GM19035 (cell line): ENCODE data around the gene EFNA5.

ENCODE experiments used
- ATAC-seq: cut with Tn5 transposase; IDR thresholded peaks from one replicate; pipeline ENCODE4 v1.9.1; 2021; ENCODE audit not compliant: unreplicated experiment

The EFNA5 gene

DNA sequence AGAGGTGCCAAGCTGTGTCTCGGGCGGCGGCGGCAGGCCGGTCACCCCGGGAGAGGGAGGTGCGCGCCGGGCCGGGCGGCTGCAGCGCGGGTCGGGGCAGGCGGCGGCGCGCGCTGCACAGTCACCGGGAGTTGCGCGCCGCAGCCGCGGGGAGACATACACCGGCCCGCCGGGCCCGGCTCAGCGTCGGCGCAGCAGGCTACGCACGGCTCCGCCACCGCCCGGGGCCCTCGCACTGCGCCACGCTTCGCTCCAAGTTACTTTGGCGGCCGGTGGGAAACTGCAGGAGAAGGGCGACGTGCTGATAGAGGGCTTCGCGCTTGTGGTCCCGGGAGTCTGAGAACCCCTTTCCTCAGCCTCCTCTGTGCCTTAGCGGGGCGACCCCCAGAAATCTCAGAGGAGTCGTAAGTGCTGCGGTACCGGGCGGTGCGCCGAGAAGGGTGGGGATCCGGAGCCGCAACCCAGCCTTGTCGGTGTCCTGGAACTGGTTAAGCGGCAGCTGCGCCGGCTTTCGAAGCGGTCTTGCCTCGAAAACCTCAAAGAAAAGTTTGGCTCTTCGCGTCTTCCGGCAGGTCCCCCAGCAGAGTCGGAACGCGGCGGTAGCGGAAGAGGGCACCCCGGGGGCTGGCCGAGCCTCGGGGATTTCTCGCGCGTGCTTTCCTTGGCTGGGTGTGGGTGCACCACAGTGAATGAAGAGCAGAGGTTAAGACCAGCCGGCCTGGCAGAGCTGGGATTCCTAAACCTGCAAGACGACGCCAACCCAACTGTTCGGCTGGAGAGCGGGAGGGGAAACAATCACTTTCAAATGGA lies at the start of gene EFNA5:
Gene EFNA5 (minus strand): TSS at position 6 of the 810 bp plus-strand sequence.
- peak; percentile 32 for ATAC-seq

DNA sequence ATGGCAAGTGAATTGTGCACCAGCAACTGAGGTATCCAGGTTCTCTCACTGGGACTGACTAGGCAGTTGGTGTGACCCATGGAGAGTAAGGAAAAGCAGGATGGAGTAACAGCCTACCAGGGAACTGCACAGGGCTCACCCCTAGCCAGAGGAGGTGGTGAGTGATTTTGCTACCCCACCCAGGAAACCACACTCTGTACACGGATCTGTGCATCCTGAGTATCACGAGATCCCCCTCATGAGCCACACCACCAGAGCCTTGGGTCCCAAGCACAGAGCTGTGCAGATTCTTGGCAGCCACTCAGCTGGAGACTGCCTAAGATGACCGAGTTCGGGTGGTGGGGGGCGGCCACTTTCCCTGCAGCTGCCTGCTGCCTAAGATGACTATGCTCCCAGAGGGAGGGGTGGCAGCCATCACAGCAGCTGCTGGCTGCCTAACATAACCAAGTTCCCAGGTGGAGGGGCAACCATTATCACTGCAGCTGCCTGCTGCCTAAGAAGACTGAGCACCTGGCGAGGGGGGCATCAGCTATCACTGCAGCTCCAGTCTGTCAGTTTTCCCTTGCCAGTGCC lies 48.4 kb upstream of the EFNA5 start:
- no peak for ATAC-seq

DNA sequence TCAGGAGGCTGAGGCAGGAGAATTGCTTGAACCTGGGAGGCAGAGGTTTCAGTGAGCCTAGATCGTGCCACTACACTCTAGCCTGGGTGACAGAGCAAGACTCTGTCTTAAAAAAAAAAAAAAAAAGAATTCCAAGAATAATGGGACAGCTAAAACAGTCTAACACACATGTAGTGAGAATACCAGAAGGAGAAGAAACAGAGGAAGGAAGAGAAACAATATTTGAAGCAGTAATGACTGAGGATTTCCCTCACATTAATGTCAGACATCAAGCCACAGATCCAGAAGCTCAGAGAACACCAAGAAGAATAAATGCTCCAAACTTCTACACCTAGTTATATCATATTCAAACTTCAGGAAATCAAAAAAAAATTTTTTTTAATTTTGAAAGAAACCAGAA lies 47.1 kb upstream of the EFNA5 start:
- no peak for ATAC-seq

DNA sequence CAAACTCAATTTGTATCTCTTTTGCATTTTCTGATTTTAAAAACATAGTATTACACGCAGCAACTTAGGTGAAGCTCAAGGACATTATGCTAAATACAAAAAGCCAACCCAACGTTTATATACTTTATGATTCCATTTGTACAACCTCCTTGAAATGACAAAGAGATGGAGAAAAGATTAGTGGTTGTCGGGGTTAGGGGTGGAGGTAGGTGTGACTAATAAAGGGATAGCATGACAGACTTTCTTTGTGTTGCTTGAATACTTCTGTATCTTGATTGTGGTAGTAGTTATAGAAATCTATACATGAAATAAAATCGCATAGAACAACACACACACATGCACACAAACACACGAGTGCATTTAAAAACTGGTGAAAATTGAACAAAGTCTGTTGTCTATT lies 42.5 kb upstream of the EFNA5 start:
- no peak for ATAC-seq

DNA sequence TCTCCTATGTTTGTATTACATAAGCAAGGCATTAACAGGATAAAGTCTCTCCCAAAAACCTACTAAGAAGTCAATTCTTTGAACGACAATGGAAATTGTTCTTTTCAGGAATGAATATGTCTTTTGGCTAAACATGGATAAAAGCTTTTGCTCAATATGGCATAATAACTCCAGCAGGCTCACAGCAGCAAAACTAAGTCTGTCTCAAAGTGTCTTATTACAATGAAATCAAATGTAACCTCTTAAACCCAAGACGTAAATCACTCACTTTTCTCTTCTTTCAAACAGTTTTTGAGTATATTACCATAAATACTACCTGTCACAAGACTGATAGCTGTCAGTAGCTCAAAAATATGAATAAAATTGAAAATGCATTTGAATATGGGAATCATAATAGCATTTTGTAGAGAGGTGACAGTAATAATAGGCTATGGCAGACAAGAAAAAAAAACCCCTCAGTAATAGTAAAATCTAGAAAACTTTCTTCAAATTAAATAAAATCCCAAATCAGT lies 41.7 kb upstream of the EFNA5 start:
- no peak for ATAC-seq

DNA sequence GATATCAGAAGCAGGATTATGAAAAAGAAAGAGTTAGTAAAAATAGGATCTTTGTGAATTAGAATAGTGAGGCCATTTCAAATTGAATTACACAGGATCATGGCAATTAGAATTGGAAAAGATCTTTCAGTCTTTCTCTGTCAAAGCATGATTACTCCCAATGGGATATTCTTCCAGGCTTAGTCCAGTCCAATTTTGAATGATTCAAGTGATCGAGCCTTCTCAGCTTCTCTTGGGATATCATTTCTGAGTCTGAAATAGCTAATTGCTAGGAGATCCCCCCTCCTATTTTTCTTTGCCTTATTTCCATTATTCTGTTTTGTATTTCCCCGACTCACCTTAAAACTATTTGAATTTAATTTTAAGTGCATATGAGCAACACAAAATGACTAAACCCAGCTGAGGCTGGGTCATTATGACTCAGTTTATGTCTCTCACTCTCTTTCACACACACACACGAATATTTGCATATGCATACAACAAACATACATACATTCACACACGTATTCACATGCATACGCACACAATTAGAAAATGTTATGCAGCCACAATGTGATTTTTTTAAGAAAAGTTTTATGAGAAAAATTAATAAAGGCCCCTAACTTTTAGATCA lies 34.8 kb upstream of the EFNA5 start:
- ATAC-seq: no peak

DNA sequence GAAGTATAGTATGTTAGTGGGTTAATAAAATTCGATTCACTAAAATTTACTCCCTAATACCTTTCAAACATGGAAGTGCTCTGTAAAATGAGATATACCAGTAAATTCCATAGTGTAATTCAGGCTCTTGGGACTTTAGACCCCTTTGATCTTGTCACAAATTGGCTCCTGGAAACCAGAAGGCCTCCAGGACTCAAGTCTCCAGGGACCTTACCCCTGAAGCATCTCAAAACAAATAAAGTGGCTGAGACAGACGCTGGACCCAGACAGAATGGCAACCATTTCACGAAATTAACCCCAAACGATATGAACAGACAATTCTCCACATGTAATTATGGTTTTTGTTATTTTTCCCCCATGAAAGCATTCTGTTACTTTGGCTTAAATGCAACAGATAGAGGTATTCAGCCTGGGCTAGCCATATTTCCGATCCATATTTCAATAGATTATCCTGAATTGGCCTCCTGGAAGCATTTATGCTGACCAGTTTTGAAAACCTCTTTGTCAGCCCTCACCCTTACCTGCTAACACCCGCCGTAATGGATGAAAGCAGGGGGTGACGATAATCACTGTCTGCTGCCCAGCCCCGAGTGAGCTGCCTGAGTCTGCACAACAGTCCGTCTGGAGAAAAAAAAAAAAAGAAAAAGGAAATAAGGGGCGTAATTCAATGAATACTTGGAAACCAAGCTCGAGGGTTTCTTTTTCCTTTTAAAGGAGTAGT lies 34.1 kb upstream of the EFNA5 start:
- ATAC-seq: no peak

DNA sequence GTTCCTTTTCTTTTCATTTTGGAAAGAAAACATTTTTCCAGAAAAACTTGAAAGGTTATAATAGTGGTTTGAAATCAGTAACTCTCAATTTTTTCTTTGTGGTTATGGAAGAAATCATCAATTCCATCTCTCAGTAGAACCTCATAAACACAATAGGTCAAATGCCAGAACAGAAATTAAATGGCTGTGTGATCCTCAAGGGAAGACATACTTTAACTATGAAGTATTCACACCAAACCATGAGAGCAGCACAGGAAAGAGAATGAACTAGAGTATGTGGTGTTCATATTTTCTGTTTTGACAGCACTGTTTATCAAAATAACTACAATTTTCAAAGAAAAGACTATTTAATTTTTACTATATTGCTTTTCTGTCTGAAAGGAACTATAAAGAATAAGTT lies 29.7 kb upstream of the EFNA5 start:
- ATAC-seq: no peak

DNA sequence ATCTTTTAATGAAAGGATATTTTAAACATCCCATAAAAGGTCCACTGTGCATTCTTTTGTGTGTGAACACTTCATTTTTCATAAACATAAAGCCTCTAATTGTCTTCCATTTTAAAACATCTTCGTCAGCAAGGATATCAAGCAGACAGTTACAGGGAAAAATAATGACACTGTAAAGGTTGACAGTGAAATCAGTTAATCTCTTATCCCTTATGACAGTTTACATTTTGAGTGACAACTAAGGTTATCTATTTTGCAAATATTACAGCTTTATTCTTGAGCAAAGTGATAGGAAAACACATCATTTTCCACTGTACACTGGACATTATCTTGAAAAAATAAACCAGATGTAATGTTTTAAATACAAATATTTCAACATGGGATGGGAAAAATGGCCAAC lies 28.7 kb upstream of the EFNA5 start:
- no peak for ATAC-seq

DNA sequence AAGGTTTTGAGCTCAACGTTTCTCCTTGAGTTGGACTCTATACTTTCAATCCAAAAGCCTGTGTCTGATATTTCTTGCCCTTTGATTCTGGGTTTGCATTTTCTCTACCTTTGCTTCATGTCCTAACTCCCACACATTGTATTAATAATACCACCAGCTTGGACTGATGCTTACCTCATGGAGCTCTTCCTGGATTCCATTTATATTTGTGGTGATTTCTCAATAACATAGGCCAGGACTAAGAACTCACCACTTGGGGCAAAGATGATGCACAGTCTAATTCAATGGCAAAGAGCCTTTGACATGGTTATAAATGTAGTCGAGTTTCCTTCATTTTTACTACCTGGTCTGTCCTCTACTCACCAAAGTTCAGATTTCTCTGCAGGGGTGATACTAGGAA lies 27.5 kb upstream of the EFNA5 start:
- no peak for ATAC-seq

DNA sequence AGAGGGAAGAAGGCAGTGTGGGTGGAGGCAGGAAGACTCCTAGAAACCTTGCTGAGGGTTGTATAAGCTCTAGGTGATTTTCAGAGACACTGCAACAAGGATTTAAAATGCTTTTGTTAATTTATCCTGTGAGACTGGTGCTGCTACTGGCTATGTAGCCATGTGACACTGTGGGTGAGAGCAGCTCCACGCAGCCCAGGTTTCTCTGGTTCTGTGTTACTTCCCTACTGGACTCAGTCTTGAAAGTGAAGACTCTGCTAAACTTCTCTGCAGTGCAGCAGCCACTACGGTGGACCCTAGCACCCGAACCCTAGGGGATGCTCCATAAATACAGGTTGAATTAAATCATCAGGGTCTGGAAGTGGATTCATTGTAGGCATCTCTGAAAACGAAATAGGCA lies 25.8 kb upstream of the EFNA5 start:
- ATAC-seq: no peak

DNA sequence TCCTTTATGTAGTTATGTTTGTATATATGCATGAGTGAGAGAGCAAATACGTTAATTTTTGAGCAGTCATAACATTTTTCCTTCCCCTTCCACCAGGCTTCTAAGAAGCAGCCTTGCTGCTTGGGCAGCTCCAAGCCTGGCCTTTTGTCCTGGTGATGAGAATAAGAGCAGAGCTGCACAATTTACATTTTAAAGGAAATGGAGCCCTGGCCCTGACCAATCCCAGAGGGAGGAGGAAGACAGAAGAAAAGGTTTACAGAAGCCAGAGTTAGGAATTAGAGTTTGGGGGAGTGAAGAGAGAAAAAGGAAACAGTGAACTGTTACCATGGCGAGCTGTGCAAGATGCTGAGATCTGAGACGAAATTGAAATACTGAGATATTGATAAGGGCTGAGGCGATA lies 25.3 kb upstream of the EFNA5 start:
- no peak for ATAC-seq

DNA sequence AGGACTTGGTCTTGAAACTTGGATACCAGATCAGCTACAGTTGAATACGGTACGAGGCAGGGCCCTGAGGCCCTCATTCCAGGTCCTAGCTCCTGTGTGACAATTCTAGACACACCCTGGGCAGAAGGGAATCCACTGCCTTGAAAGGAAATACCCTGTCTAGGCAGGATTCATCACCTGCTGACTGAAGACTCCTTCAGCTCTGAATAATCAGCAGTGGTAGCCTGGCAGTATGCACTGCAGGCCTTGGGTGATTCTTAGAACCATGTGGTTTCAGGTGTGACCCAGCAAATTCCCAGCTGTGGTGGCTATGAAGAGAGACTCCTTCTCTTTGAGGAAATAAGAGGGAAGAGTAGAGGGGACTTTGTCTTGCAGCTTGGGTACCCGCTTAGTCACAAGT lies 17.2 kb upstream of the EFNA5 start:
- no peak for ATAC-seq

DNA sequence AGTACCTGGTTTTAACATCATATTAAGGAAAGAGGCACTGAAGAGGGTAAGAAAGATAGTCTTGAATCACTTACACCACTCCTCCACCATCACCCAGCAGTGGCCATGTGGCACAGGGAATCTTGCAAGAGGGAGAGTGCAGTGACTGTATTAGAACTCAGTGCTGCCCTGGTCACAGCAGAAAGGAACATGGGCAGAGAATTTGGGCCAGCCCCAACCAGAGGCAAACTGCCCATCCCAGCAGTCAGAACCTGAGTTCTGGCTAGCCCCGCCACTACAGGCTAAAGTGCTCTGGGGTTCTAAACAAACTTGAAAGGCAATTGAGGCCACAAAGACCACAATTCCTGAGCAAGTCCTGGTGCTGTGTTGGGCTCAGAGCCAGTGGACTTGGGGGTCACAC lies 16.7 kb upstream of the EFNA5 start:
- no peak for ATAC-seq

DNA sequence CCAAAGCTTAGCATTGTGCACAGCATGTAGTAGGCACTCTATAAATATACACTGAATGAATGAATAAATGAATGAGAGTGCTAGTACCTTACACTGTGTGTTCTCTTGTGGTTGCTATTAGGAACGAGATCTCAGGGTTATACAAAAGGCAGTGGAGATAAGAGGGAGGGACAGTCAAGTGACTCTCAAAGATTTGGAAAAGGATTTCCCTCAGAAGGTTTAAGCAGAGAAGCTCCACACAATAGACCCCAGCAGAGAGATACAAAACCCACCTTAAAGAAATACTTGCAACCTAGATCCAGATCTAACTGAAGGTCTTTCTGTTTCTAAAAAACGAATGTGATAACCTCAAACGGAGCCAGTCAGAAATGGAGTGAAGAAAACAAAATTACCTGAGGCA lies 11.8 kb upstream of the EFNA5 start:
- no peak for ATAC-seq

DNA sequence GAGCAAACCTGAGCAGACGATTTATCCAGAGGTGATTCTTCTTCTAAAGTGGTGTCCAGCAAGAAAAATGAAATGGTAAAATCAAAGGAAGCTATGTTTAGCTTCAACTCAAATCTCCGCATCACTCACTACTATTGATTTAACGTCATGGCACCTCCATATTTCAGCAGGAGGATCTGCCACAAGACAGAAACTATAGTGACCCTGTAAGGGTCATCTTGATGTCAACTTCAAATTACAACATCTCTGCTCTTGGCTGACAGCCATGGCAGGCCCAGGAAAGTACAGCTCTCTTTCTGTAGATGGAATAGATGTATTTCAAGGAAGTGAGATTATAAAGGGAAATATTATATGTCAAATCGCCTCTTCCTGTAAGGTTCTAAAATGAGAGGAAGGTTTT lies 10.1 kb upstream of the EFNA5 start:
- ATAC-seq: no peak

DNA sequence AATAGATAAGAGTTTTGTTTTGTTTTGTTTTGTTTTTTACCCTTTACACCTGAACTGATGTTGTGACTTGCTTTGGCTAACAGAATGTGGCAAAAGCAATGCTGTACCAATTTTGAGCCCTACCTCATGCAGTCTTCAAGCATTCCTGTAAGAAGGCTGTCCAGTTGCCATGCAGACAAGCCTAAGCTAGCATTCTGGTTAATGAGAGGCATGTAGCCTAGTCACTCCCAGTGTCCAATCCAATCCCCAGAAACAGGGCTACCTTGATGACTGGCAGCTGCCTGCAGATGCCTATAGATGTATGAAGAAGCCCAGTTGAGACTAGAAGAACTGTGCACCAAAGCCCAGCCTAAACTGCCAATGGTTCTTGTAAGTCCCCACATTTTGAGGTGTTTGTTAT lies 9.4 kb upstream of the EFNA5 start:
- no peak for ATAC-seq

DNA sequence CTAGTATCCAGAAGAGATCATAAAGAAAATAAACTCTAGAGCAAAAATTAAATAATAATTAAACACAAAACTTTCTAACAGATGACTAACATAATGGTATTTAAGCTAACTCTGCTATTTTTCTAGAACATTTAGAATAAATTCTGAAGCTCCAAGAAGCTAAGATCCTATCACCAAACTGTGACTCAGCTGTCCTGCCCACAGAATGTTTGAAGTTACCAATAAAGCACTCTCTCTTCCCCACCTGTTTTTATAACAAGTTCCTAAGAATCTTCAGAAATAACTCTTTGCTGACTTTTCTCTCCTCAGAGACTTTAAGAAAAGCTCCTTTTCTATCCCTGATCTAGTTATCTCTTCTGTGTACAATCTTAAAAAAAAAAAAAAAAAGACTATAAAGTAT lies 6.0 kb upstream of the EFNA5 start:
- ATAC-seq: no peak

DNA sequence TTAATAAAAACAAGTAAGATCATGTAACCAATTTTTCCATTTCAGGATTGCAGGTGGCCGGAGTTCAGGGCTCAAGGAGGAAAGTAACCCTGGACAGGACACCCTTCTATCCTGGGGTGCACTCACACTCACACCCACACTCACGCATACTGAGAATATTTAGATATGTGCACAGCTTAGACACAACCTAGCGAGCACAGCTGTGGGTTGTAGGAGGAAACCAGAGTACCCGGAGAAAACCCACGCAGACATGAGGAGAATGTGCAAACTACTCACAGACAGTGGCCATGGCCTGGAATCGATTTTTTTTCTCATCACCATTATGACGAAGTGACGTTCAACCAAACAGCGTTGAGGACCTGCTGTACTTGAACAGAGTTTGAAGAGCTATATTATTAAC lies 4.5 kb upstream of the EFNA5 start:
- ATAC-seq: no peak

DNA sequence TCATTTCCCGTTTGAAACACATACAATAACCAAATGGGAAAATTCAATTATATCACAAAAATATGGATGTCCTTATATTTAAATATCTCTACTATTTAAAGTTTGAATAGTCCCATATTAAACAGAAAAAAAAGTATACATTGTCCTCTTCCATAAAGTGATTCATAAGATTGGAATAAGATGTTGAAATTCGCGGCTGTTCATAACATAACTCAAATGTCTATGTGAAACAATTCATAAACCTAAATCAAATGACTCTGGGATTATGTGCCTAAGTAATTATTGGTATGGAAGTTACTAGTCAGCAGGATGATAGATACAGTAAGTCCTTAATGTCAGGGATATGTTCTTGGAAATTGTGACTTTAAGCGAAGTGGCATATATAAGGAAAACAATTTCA lies 3.9 kb upstream of the EFNA5 start:
- ATAC-seq: no peak

DNA sequence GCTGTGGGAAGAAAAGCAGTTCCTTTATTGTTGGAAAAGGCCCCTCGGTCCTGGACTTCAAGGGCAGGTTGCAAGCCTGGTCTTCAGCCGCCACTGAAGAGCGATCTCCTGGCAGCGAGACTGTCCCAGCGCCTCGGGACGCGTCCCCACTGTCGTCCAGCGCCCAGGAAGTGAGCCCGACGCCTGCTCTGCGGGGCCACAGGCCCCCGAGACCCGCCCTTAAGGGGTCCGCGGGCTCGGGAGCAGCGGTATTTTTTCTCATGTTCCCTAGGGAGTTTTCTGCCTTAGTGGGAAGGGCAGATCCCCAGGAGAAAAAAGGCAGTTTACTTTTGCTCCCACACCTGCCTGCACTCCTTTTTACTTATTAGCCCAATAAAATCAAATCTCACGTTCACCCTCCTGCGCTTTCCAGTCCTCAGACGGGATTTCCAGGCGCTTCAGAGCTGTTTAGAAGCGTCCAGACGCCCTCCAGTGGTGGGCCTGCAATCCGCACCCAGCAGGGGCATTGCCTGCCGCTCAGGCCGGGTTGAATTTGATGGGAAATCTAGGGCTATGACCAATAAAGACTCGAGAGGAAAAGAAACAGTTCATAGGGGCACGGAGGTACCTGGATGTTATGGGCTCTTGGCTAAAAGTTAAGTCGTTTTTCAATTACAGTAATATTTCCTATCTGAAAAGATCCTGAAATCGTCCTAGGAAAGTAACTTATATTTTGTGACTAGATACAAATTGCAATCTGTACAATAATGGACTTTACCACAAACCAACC lies 2.8 kb upstream of the EFNA5 start:
- peak; percentile 65 for ATAC-seq
